Natural killer cell (primary cell): ENCODE measurements around the gene VPS13A. TPM values are rescaled to one million over a fixed set of nuclear protein-coding genes. Genes with fewer than 3 reads are reported as not detected.

Experiments
- ATAC-seq, 3 donors: fragments of 150-1000 bp in 2 of 3; fragments of 200-7000 bp in 1 of 3; cut with Tn5 transposase; 1 replicate in 1 of 3; 2 replicates in 2 of 3; pipeline ENCODE4 v1.10.0; 2021; ENCODE audit warnings: mild to moderate bottlenecking in 2 of 3, moderate library complexity in 2 of 3
- DNase-seq, 2 donors: peaks; one replicate each; pipeline versions ENCODE4 v3.0.0 to v3.0.0-alpha.2; 2013 to 2021; ENCODE audit warnings: mixed read lengths in 1 of 2
- H3K27ac ChIP-seq: one replicate; pipeline ENCODE4 v1.5.1; 2013; ENCODE audit warnings: mild to moderate bottlenecking, low read length
- H3K27me3 ChIP-seq: one replicate; pipeline ENCODE4 v1.6.1; 2013; ENCODE audit warnings: low read length; ENCODE audit not compliant: control insufficient read depth, insufficient read depth
- H3K36me3 ChIP-seq: one replicate; pipeline ENCODE4 v1.6.1; 2013; ENCODE audit warnings: low read length; ENCODE audit not compliant: control insufficient read depth, insufficient read depth
- H3K4me1 ChIP-seq: one replicate; pipeline ENCODE4 v1.6.1; 2013; ENCODE audit warnings: low read length; ENCODE audit not compliant: control insufficient read depth, insufficient read depth
- H3K4me3 ChIP-seq: one replicate; pipeline ENCODE4 v1.5.1; 2013; ENCODE audit warnings: low read length
- H3K9me3 ChIP-seq: one replicate; pipeline ENCODE4 v1.6.1; 2013; ENCODE audit warnings: low read length; ENCODE audit not compliant: control insufficient read depth, insufficient read depth
- H3K27ac Mint-ChIP-seq, 2 donors: one replicate each; pipeline ENCODE4 v1.8.0; 2022; ENCODE audit warnings: mild to moderate bottlenecking in 2 of 2, mixed read lengths in 2 of 2, moderate library complexity in 1 of 2
- H3K27me3 Mint-ChIP-seq, 2 donors: one replicate each; pipeline ENCODE4 v1.8.0; 2022; ENCODE audit warnings: low read depth in 2 of 2, mixed read lengths in 2 of 2
- H3K36me3 Mint-ChIP-seq: one replicate; pipeline ENCODE4 v1.8.0; 2022; ENCODE audit warnings: mixed read lengths
- H3K4me1 Mint-ChIP-seq, 2 donors: one replicate each; pipeline ENCODE4 v1.8.0; 2022; ENCODE audit warnings: mixed read lengths in 2 of 2
- H3K4me3 Mint-ChIP-seq: one replicate; pipeline ENCODE4 v1.8.0; 2022; ENCODE audit warnings: mild to moderate bottlenecking, moderate library complexity, mixed read lengths
- H3K9me3 Mint-ChIP-seq, 2 donors: one replicate each; pipeline ENCODE4 v1.8.0; 2022; ENCODE audit warnings: mixed read lengths in 2 of 2
- CTCF ChIP-seq: fragments of 200-600 bp; IDR thresholded peaks from one replicate; pipeline ENCODE4 v1.8.0; 2022; ENCODE audit warnings: antibody characterized with exemption
- WGBS: methylation state at CpG from one replicate; pipeline ENCODE4 v1.1.7; 2013; ENCODE audit warnings: missing lambda C conversion rate; ENCODE audit not compliant: insufficient coverage; 5-methylcytosine and 5-hydroxymethylcytosine counted together
- intact Hi-C: fragments of 100-400 bp; cut with micrococcal nuclease; formaldehyde crosslinking; loops from one replicate; pipeline ENCODE4 v1.14.2; 2022
- total RNA-seq, 4 donors: library from RNA; stranded (reverse); fragments of 120-200 nt in 1 of 4; gene quantifications; one replicate each; pipeline versions ENCODE4 v1.2.3 to v1.2.4, GENCODE V29; 2013 to 2022

Gene VPS13A
- total RNA-seq, 3 donors from 2014 or later (not counting 1 experiment from before 2014, with no cell fraction given) = 54.7 to 74.2 (median 70.4) TPM

GRCh38 chr9:77457916-77458592 is 280.7 kb downstream of the VPS13A start:
- Histone ChIP-seq H3K27ac (no peak overlapping the region), H3K27me3 (no peaks in the 10 kb centered on the region), H3K9me3 (no peaks in the 10 kb centered on the region), H3K4me3 (no peak overlapping the region), H3K36me3 (no peaks in the 10 kb centered on the region), H3K4me1 (no peaks in the 10 kb centered on the region)
- peak in 1 of 2 donors; percentile 80 for DNase-seq
- Mint-ChIP-seq H3K4me3 (no peak overlapping the region), H3K27me3 (peaks cover 9 to 39% of the 10 kb centered on the region in 2 donors), H3K36me3 (no peaks in the 10 kb centered on the region), H3K27ac (no peak overlapping the region), H3K4me1 (peaks cover 15 to 19% of the 10 kb centered on the region in 2 donors), H3K9me3 (no peaks in the 10 kb centered on the region)
- TF ChIP-seq CTCF = peak; percentile 81
- peak; percentile 82 for ATAC-seq
- WGBS = 62% methylated on average over 15 of the region's 15 CpGs
- intact Hi-C loops = loop anchor here (2.0 kb wide), 2 partner anchors 291 to 577 kb away; no protein-coding TSS in a partner anchor

- Histone ChIP-seq H3K27ac (no peak overlapping the region), H3K4me3 (no peak overlapping the region), H3K9me3 (no peaks in the 10 kb centered on the region), H3K27me3 (no peaks in the 10 kb centered on the region), H3K4me1 (no peaks in the 10 kb centered on the region), H3K36me3 (no peaks in the 10 kb centered on the region)
- WGBS = 80% methylated on average over 7 of the region's 8 CpGs
- TF ChIP-seq CTCF = no peak
- ATAC-seq (no peak), DNase-seq (no peak)
- Mint-ChIP-seq H3K4me1 (peaks cover 5 to 12% of the 10 kb centered on the region in 2 donors), H3K9me3 (no peaks in the 10 kb centered on the region), H3K27ac (no peak overlapping the region), H3K36me3 (no peaks in the 10 kb centered on the region), H3K4me3 (no peak overlapping the region), H3K27me3 (peaks cover 5 to 20% of the 10 kb centered on the region in 2 donors)
- intact Hi-C loops = no loop called here
Measured at GRCh38 chr9:77460938-77461337, 283.6 kb downstream of the VPS13A start.

- DNase-seq (no peak), ATAC-seq (no peak)
- Histone ChIP-seq H3K27me3 (no peaks in the 10 kb centered on the region), H3K9me3 (no peaks in the 10 kb centered on the region), H3K4me1 (no peaks in the 10 kb centered on the region), H3K27ac (no peak overlapping the region), H3K36me3 (no peaks in the 10 kb centered on the region), H3K4me3 (no peak overlapping the region)
- Mint-ChIP-seq H3K4me1 (peaks cover 1 to 8% of the 10 kb centered on the region in 2 donors), H3K4me3 (no peak overlapping the region), H3K36me3 (no peaks in the 10 kb centered on the region), H3K9me3 (no peaks in the 10 kb centered on the region), H3K27ac (no peak overlapping the region), H3K27me3 (peaks cover 3 to 20% of the 10 kb centered on the region in 2 donors)
- intact Hi-C loops = no loop called here
- no peak for TF ChIP-seq CTCF
- 86% methylated on average over 10 of the region's 10 CpGs for WGBS
Measured at GRCh38 chr9:77462066-77462465, 284.7 kb downstream of the VPS13A start.

- H3K9me3 ChIP-seq = no peaks in the 10 kb centered on the region
- TF ChIP-seq CTCF = no peak
- H3K4me3 ChIP-seq = no peak overlapping the region
- H3K27me3 Mint-ChIP-seq = peaks cover 5 to 15% of the 10 kb centered on the region in 2 donors
- ATAC-seq = no peak
- no peaks in the 10 kb centered on the region for H3K4me1 ChIP-seq
- no peaks in the 10 kb centered on the region for H3K36me3 Mint-ChIP-seq
- H3K4me1 Mint-ChIP-seq = peaks cover 0 to 2% of the 10 kb centered on the region in 2 donors
- no peak overlapping the region for H3K27ac ChIP-seq
- H3K4me3 Mint-ChIP-seq = no peak overlapping the region
- no peaks in the 10 kb centered on the region for H3K9me3 Mint-ChIP-seq
- WGBS = 100% methylated on average over 1 of the region's 3 CpGs
- no peak for DNase-seq
- no peaks in the 10 kb centered on the region for H3K27me3 ChIP-seq
- intact Hi-C loops = no loop called here
- no peak overlapping the region for H3K27ac Mint-ChIP-seq
- H3K36me3 ChIP-seq = no peaks in the 10 kb centered on the region
Measured at GRCh38 chr9:77463151-77463550, 285.8 kb downstream of the VPS13A start.
